HG02588 (cell line): ENCODE measurements around the gene FSCN2.
"Not testable (repeated sequence)": the region's sequence is repeated elsewhere in the genome, so short reads cannot be mapped to it uniquely, and the experiment has no call there.

Source experiments
- ATAC-seq: cut with Tn5 transposase; IDR thresholded peaks from one replicate; pipeline ENCODE4 v1.9.1; 2021; ENCODE audit warnings: mild to moderate bottlenecking, moderate library complexity; ENCODE audit not compliant: unreplicated experiment

FSCN2 gene

DNA sequence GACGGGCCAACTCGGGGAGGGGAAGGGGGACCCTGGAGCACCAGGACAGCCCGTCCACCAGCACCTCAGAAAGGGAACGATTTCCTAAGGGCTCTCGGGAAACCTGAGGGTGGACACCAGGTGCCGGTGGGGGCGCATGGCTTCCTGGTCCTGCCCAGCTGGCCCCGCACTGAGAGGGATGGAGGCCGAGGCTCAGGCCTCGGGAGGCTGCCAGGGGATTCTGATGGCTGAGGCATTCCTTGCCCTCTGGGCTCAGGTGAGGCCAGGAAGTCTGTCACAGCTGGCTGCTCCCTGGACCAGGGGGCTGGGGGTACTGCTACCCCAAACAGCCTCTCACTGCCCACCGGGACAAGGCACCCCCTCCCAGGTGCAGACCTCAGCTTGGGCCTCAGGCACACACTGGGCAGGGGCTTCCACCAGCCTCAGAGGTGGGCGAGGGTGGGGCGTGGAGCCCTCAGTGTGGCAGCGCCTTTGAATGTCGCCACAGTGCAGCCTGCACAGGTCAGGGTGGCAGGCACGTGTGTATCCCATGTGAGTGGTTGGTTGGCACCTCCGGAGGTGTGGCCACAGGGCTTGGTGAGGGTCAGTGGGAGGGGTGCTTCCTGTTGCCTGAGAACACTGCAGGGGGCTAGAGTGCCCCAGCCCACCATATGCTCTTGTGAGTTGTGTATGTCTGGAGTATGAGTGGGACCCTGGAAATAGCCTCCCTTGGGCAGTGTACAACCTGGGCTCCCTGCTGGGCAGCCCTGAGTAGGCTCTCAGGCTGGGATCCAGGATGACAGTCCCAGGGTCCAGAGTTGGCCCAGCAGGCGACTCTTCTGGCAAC lies 3.9 kb upstream of the FSCN2 start:
- no peak for ATAC-seq

DNA sequence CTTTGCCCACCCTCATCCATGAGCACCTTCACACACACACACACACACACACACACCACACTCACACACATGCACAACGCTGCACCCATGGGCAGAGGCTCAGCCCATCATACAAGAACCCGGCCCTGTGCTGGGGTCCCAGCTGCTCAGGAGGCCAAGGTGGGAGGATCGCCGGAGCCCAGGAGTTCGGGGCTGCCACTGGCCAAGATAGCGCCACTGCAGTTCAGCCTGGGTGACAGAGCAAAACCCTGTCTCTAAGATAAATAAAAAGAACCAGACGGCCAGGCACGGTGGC lies 3.4 kb upstream of the FSCN2 start:
- ATAC-seq = no peak

DNA sequence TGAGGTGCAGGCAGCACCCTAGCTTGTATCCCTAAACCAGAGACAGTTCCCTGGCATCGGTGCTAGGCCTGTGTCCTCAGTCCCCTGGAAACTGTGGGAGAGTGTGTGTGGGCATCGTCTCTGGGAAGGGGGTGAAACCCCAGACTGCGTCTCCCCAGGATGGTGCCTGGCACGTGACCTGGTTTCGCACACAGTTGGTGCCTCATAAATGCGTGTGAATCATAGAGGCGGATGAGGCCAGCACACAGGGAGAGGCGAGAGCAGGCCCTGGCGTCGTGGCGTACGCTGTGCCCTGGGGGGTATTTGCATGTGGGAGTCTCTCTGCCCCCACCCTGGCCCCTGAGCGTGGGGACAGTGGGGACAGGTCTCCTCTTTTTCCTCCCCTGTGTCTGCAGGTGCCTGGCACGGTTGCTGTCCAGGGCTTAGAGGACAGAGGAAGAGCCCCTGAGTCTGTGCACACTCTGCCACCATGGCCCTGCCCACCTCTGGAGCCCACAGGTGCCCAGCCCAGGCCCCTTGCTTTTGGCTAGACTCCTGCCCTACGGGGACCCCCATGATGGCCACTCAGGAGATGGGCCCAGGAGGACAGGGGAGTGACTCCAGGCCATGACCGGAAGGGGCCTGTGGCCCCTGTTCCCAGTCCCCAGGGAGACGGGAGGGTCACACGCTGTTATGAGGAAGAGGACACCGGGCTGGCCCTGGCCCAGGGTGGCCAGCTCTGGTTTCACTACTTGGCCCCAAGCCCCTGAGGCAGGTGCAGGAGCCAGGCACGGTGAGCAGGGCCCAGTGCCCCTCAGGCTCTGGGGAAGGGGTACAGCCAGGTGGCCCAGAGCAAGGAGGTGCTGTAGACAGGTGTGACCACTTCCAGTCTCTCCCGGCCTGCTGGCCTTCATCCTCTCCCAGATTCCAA lies 1.3 kb upstream of the FSCN2 start:
- no peak for ATAC-seq

DNA sequence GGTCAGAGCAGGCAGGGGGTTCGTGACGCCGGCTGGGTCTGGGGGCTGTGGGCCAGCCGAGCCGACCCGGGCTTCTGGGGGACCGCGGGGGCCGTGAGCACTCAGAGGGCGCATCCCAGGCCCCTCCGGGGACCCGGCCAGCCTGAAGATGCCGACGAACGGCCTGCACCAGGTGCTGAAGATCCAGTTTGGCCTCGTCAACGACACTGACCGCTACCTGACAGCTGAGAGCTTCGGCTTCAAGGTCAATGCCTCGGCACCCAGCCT lies 140 bp downstream of the FSCN2 start:
- no peak for ATAC-seq

DNA sequence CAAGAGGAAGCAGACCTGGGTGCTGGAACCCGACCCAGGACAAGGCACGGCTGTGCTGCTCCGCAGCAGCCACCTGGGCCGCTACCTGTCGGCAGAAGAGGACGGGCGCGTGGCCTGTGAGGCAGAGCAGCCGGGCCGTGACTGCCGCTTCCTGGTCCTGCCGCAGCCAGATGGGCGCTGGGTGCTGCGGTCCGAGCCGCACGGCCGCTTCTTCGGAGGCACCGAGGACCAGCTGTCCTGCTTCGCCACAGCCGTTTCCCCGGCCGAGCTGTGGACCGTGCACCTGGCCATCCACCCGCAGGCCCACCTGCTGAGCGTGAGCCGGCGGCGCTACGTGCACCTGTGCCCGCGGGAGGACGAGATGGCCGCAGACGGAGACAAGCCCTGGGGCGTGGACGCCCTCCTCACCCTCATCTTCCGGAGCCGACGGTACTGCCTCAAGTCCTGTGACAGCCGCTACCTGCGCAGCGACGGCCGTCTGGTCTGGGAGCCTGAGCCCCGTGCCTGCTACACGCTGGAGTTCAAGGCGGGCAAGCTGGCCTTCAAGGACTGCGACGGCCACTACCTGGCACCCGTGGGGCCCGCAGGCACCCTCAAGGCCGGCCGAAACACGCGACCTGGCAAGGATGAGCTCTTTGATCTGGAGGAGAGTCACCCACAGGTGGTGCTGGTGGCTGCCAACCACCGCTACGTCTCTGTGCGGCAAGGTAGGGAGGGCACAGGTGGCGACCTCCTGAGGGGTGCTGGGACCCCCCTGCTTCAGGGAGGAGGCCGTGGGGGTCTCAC lies 667 bp downstream of the FSCN2 start:
- no peak for ATAC-seq

DNA sequence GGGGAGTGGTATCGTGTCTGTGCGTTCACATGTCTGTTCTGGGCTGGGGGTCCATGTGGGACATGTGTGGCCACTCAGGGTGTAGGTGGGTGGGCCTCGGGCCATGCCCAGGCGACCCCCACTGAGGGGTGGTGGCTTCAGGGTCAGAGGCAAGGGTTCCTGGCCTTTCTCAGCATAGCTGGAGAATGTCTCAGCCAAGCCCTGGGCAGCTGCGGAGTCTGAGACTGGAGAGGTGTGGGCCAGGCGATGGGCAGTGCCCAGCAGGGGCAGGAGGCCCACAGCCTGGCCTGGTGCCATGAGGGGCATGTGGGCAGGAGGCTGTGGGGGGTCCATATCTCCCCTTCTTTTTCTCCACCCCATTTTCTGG lies 1.2 kb downstream of the FSCN2 start:
- ATAC-seq = no peak

DNA sequence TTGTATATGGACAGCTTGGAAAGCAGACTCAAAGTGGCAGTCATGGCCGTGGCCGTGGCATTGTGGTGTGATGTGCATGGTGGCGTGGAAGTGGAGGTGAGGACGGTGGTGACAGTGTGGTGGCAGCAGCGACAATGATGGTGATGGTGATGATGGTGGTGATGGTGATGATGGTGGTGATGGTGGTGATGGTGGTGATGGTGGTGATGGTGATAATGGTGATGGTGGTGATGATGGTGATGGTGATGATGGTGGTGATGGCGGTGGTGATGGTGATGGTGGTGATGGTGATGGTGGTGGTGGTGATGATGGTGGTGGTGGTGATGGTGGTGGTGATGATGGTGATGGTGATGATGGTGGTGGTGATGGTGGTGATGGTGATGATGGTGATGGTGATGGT lies 2.8 kb downstream of the FSCN2 start:
- ATAC-seq = not testable (repeated sequence)

DNA sequence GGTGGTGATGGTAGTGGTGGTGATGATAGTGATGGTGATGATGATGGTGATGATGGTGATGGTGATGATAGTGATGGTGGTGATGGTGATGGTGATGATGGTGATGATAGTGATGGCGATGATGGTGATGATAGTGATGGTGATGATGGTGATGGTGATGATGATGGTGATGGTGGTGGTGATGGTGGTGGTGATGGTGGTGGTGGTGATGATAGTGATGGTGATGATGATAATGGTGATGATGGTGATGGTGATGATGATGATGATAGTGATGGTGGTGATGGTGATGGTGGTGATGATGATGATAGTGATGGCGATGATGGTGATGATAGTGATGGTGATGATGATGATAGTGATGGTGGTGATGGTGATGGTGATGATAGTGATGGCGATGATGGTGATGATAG lies 3.8 kb downstream of the FSCN2 start:
- ATAC-seq = not testable (repeated sequence)

DNA sequence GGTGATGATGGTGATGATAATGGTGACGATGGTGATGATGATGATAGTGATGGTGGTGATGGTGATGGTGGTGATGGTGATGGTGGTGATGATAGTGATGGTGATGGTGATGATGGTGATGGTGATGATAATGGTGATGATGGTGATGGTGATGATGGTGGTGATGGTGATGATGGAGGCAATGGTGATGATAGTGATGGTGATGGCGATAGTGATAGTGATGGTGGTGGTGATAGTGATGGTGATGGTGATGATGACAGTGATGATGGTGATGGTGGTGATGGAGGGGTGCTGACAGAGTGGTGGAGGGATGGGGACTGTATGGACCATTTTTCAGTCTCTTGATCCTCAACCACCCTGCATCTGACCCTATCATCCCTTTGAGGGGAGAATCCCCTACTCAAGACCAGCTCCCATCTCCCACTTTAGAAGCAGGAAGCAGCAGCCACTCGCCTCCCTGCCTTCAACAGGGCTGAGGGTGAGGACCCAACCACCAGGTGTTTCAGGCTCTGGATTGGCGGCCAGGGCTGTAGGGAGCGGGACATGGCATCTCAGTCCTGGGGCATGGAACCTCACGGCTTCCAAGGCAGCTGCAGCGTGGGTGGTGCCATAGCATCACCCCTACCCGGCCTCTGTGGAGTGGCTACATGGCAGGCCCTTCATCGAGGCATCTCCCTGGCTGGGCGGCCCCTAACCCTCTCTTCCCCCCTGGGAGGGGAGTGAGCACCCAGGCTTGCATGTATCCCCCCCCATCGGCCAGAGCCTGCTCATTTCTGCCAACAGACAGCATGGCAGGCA lies 4.5 kb downstream of the FSCN2 start:
- no peak for ATAC-seq

DNA sequence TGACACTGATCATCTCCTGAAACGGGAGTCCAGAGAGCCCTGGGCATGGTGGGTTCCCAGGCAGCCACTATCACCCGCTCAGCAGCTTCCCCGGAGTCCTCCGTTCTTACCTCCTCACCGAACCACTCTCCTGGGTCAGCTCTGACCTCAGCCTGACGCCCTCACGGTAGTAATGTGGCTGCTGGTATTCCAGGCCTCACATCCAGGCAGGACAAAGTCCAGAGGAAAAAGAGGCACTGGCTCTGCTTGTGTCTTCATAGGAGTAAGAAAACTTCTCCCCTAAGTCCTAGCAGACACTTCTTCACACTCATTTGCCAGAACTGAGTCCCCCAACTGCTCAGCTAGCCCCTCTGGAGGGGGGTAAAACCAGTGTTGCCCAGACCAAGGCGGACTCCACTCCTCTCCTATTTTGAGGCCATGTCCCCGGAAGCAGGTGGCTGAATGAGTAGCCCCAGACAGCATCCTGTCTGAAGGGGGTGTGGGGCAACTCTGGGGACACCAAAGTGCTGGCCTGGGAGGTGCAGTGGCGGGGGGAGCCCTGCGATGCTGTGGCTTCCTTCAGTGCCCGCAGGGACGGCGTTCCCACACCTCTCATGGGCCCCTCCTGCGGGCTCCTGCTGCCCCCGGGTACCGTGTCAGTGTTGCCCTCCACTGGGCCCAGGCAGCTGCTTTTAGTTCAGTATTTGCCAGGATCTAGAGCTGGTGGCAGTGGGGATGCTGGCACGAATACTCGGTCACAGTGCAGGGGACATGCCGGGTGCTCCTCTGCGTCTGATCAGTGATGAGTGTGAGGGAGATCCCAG lies 5.4 kb downstream of the FSCN2 start:
- ATAC-seq = no peak

DNA sequence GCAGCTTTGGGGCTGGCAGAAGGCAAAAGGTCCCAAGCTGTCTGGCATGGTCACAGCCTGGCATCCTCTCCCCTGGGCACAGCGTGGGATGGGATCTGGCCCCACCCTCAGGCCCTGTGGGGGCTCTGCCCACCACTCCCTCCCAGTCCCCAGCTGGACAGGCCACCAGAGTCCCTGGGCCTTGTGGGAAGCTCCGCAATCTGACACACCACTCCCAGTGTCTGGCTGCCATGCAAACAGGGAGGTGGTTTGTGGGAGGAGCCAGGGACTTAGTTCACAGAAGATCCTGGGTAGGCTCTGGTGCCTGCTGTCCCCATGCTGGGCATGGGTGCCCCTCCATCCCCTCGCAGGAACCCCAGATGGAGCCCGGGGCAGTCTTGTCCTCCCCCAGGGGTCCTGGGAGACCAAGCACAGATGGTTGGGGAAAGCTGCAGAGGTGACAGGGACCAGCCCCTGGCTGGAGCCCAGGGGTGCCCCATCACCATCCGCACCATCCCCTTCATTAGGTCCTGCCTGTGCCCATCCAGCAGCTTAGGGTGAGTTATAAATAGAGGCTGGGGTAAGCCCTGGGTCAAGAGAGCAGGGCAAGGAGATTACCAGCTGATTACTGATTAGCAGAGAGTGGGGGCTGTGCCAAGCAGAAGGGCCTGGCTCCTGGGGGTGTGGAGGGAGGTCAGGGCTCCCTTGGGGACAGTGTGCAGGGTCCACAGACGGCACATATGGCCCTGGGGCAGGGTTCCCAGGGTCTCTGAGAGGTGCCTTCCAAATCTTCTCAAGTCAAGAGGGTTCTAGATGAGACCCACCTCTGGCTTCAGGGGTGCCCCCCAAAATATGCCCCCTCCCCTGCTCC lies 6.2 kb downstream of the FSCN2 start:
- no peak for ATAC-seq

DNA sequence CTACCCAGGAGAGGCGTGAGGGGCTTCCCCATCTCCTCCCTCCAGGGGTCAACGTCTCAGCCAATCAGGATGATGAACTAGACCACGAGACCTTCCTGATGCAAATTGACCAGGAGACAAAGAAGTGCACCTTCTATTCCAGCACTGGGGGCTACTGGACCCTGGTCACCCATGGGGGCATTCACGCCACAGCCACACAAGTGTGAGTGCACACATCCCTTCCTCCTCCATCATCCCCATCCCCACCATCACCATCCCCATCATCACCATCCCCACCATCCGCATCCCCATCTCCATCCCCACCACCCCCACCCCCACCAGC lies 6.8 kb downstream of the FSCN2 start:
- ATAC-seq = no peak

DNA sequence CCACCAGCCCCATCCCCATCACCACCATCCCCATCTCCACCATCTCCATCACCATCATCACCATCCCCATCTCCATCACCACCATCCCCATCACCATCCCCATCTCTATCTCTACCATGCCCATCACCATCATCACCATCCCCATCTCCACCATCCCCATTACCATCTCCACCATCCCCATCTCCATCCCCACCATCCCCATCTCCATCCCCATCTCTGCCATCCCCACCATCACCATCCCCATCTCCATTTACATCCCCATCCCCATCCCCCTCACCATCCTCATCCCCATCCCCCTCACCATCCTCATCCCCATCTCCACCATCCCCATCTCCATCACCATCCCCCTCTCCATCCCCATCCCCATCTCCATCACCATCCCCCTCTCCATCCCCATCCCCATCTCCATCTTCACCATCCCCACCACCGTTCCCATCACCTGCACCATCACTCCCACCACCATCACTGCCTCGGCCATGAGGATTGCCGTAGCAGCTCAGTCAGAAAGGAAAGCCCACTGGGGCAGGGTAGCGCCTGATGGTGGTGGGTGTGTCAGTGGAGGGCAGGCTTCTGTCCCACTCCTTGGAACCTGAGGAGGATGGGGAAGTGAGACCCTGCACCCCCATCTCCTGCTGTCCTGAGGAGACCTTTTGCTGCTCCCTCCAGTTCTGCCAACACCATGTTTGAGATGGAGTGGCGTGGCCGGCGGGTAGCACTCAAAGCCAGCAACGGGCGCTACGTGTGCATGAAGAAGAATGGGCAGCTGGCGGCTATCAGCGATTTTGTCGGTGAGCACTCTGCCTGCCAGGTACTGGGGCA lies 7.5 kb downstream of the FSCN2 start:
- ATAC-seq = no peak

DNA sequence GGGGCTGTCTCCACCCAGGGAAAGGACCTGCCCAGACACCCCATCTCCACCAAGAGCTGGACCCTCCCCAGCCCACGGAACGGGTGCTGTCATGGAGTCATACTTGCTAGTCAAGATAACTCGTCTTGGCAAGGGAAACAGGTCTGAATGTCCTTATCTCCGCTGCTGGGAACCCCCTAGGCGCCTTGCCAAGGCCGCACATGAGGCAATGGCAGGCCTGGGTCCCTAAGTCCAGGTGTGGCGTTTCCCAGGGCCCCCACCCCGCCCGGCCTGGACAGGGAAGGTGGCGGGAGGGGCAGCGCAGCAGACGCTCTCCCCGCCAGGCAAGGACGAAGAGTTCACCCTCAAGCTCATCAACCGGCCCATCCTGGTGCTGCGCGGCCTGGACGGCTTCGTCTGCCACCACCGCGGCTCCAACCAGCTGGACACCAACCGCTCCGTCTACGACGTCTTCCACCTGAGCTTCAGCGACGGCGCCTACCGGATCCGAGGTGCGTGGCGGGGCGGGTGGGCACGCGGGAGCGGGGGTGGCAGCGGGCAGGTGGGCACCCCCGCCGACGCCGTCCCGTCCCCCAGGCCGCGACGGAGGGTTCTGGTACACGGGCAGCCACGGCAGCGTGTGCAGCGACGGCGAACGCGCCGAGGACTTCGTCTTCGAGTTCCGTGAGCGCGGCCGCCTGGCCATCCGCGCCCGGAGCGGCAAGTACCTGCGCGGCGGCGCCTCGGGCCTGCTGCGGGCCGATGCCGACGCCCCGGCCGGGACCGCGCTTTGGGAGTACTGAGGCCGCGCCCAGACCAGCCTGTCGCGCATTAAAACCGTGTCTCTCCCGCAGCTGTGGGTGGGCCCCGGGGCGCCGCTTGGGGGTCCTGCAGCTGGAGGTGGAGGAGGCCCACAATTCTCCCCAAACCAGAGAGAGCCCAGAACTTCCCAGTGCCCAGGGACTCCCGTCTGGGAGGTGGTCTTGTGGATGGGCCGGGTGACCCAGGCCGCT lies 8.4 kb downstream of the FSCN2 start:
- no peak for ATAC-seq

DNA sequence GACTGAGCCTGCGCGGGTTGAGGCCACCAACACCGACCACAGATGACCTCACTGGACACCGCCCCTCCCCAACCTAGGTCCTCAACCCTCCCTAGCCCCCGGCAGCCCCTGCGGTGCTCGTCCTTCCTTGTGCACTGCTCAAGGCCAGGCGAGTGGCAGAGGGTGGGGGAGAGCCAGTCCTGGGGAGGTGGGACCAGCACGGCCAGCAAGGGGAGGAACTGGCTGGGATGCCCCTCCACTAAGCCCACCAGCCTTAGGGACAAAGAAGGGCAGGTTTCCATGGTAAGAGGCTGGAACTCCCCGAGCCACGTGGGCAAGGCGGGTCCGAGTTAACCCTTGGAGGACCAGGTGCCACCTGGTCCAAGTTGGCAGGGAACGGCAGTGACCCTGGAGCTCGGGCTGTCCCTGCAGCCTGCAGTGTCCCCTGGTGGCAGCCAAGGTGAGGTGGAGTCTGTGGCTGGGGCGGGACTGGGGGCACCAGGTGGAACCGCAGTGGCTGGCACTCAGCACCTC lies 9.2 kb downstream of the FSCN2 start:
- no peak for ATAC-seq

DNA sequence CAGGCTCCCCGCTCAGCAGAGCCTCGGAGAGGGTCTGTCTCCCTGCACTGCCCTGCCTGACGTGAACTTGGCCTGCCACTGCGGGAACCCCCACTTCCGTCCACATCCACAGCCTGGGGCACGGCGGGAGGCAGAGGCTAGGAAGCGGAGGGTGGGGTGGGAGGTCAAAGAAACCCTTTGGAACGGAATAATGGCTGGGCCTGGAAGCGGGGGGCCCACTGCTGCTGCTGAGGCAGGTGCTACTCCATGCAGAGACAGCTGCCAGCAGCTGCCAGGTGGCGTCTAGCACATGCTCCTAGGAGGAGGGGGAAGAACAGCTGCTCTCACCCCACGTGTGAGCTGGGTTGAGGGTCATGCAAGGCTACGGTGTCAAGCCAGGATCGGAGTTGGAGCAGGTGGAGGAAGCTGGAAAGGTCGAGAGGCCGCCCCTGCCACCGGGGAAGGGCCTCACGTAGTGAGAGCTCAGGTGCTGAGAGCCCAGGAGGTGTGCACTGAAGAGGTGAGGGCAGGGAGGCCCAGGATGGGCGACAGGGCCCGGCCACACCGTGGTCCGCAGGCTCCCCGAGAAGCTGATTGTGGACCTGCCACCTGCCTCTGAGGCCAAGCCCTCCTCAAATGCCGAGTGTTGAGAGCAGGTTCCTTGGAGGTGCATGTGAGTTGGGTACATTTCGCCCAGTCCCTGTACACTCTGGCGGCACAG lies 9.8 kb downstream of the FSCN2 start:
- no peak for ATAC-seq
